Neural cell (in vitro differentiated cells): ENCODE results near the gene RBM3. TPM values are rescaled to one million over a fixed set of nuclear protein-coding genes. Genes with fewer than 3 reads are reported as not detected.

Experiments used
- H2AFZ ChIP-seq: fragments of 200-600, 300-800 bp; sonication (generic), shearing (Covaris generic); 2 replicates; pipeline ENCODE4 v1.6.0; 2014; ENCODE audit warnings: low read depth, mild to moderate bottlenecking, antibody characterized with exemption, low read length, moderate library complexity
- H3F3A ChIP-seq: fragments of 200-600 bp; shearing (Covaris generic); 2 replicates; pipeline ENCODE4 v1.6.1; 2016; ENCODE audit warnings: mild to moderate bottlenecking, moderate library complexity, mixed read lengths, antibody characterized with exemption, low read length; ENCODE audit not compliant: insufficient read depth, poor library complexity, severe bottlenecking
- H3K27ac ChIP-seq: fragments of 200-600, 300-800 bp; sonication (generic), shearing (Covaris generic); 2 replicates; pipeline ENCODE4 v1.5.1; 2014; ENCODE audit warnings: mild to moderate bottlenecking, low read length, moderate library complexity
- H3K27me3 ChIP-seq: fragments of 300-800, 200-600 bp; sonication (generic), shearing (Covaris generic); 2 replicates; pipeline ENCODE4 v1.6.0; 2014; ENCODE audit warnings: mild to moderate bottlenecking, low read depth, low read length, moderate library complexity; ENCODE audit not compliant: insufficient read depth
- H3K36me3 ChIP-seq: fragments of 300-800, 200-600 bp; sonication (generic), shearing (Covaris generic); 2 replicates; pipeline ENCODE4 v1.5.1; 2014; ENCODE audit warnings: mild to moderate bottlenecking, antibody characterized with exemption, low read length, moderate library complexity; ENCODE audit not compliant: insufficient read depth
- H3K4me2 ChIP-seq: fragments of 300-800, 200-600 bp; sonication (generic), shearing (Covaris generic); 2 replicates; pipeline ENCODE4 v1.6.0; 2014; ENCODE audit warnings: mild to moderate bottlenecking, low read length
- H3K4me3 ChIP-seq: fragments of 300-800, 200-600 bp; sonication (generic), shearing (Covaris generic); 2 replicates; pipeline ENCODE4 v1.5.1; 2014; ENCODE audit warnings: mild to moderate bottlenecking, low read length, moderate library complexity
- H3K79me2 ChIP-seq: fragments of 200-600 bp; shearing (Covaris generic); replicated peaks from 2 replicates; pipeline ENCODE4 v1.6.0; 2014; ENCODE audit warnings: mild to moderate bottlenecking, low read length, moderate library complexity; ENCODE audit not compliant: insufficient read depth
- H3K9ac ChIP-seq: fragments of 300-800, 200-600 bp; sonication (generic), shearing (Covaris generic); 2 replicates; pipeline ENCODE4 v1.6.1; 2016; ENCODE audit warnings: mild to moderate bottlenecking, low read length, mixed read lengths
- H3K9me2 ChIP-seq: fragments of 200-600 bp; shearing (Covaris generic); 2 replicates; pipeline ENCODE4 v1.6.1; 2016; ENCODE audit warnings: mild to moderate bottlenecking, low read length, mixed read lengths; ENCODE audit not compliant: insufficient read depth
- H3K9me3 ChIP-seq: fragments of 200-600, 300-800 bp; sonication (generic), shearing (Covaris generic); 2 replicates; pipeline ENCODE4 v1.6.1; 2016; ENCODE audit warnings: mild to moderate bottlenecking, mixed run types, low read length, moderate library complexity, mixed read lengths
- H4K20me1 ChIP-seq: fragments of 200-600 bp; shearing (Covaris generic); 2 replicates; pipeline ENCODE4 v1.6.1; 2016; ENCODE audit warnings: mild to moderate bottlenecking, mixed run types; ENCODE audit not compliant: insufficient read depth
- CTCF ChIP-seq: fragments of 450-650 bp; IDR thresholded peaks from 2 replicates; pipeline ENCODE4 v1.5.1; 2014; ENCODE audit warnings: antibody characterized with exemption, mild to moderate bottlenecking, moderate library complexity; ENCODE audit not compliant: poor library complexity, severe bottlenecking
- EP300 ChIP-seq: fragments of 450-650 bp; conservative IDR thresholded peaks from 2 replicates; pipeline ENCODE4 v1.6.1; 2014; ENCODE audit warnings: antibody characterized with exemption, mild to moderate bottlenecking, moderate library complexity; ENCODE audit not compliant: poor library complexity, severe bottlenecking
- EZH2 ChIP-seq: fragments of 200-600, 300-800 bp; shearing (Covaris generic), sonication (generic); IDR thresholded peaks from 2 replicates; pipeline ENCODE4 v1.6.1; 2014; ENCODE audit warnings: antibody characterized with exemption, low read length, borderline replicate concordance, mild to moderate bottlenecking; ENCODE audit not compliant: insufficient read depth, poor library complexity, severe bottlenecking
- MXI1 ChIP-seq: fragments of 450-650 bp; conservative IDR thresholded peaks from 2 replicates; pipeline ENCODE4 v1.6.1; 2014; ENCODE audit warnings: antibody characterized with exemption, mild to moderate bottlenecking; ENCODE audit not compliant: poor library complexity, severe bottlenecking
- POLR2AphosphoS5 ChIP-seq: IDR thresholded peaks from 2 replicates; pipeline ENCODE4 v1.6.1; 2012
- RAD21 ChIP-seq: fragments of 450-650 bp; conservative IDR thresholded peaks from 2 replicates; pipeline ENCODE4 v1.6.1; 2014; ENCODE audit warnings: antibody characterized with exemption, mild to moderate bottlenecking, moderate library complexity
- SMC3 ChIP-seq: fragments of 450-650 bp; conservative IDR thresholded peaks from 2 replicates; pipeline ENCODE4 v1.6.1; 2014; ENCODE audit warnings: antibody characterized with exemption, mild to moderate bottlenecking, moderate library complexity; ENCODE audit not compliant: poor library complexity
- TAF1 ChIP-seq: IDR thresholded peaks from 2 replicates; pipeline ENCODE4 v1.6.1; 2012; ENCODE audit warnings: low read depth
- polyA plus RNA-seq: library from polyadenylated mRNA; depleted of rRNA; stranded (reverse); fragments of >200 nt; gene quantifications from 2 replicates; pipeline ENCODE4 v1.2.3, GENCODE V29; 2014
- TF ChIP-seq, protein P1 (sequence below): IDR thresholded peaks from 2 replicates; pipeline ENCODE4 v1.6.1; 2012; ENCODE audit warnings: borderline replicate concordance

RBM3 gene
- polyA plus RNA-seq, 1 donor from 2014 or later = 378 TPM

DNA sequence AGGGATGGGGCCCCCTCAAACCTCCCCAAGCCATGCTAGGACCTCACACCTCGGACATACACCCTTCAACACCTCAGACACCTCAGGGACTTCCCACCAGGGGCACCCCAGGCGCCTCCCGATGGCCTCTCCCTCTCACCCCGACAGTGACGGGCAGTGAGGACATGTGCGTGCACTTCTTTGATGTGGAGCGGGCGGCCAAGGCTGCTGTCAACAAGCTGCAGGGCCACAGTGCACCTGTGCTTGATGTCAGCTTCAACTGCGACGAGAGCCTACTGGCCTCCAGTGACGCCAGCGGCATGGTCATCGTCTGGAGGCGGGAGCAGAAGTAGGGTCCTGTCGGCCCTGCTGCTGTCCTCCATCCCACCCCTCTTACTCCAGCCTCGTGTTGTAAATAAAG, 30.4 kb downstream of the RBM3 start:
- TF ChIP-seq EZH2 (no peak), RAD21 (no peak), CTCF (no peak), SMC3 (no peak), EP300 (no peak), MXI1 (no peak), TAF1 (no peak), POLR2AphosphoS5 (no peak)
- TF ChIP-seq, protein P1, sequence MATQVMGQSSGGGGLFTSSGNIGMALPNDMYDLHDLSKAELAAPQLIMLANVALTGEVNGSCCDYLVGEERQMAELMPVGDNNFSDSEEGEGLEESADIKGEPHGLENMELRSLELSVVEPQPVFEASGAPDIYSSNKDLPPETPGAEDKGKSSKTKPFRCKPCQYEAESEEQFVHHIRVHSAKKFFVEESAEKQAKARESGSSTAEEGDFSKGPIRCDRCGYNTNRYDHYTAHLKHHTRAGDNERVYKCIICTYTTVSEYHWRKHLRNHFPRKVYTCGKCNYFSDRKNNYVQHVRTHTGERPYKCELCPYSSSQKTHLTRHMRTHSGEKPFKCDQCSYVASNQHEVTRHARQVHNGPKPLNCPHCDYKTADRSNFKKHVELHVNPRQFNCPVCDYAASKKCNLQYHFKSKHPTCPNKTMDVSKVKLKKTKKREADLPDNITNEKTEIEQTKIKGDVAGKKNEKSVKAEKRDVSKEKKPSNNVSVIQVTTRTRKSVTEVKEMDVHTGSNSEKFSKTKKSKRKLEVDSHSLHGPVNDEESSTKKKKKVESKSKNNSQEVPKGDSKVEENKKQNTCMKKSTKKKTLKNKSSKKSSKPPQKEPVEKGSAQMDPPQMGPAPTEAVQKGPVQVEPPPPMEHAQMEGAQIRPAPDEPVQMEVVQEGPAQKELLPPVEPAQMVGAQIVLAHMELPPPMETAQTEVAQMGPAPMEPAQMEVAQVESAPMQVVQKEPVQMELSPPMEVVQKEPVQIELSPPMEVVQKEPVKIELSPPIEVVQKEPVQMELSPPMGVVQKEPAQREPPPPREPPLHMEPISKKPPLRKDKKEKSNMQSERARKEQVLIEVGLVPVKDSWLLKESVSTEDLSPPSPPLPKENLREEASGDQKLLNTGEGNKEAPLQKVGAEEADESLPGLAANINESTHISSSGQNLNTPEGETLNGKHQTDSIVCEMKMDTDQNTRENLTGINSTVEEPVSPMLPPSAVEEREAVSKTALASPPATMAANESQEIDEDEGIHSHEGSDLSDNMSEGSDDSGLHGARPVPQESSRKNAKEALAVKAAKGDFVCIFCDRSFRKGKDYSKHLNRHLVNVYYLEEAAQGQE = no peak
- Histone ChIP-seq H2AFZ (no peak overlapping the region), H3F3A (no peaks in the 10 kb centered on the region)

GRCh38 chrX:48606091-48606490, 31.8 kb downstream of the RBM3 start:
- Histone ChIP-seq H3K79me2 (no peaks in the 10 kb centered on the region), H3K9me3 (no peaks in the 10 kb centered on the region), H2AFZ (no peak overlapping the region), H3K27ac (no peak overlapping the region), H3K27me3 (no peaks in the 10 kb centered on the region), H3F3A (no peaks in the 10 kb centered on the region), H3K4me3 (no peak overlapping the region), H3K4me2 (no peak overlapping the region), H3K9ac (no peak overlapping the region), H4K20me1 (no peaks in the 10 kb centered on the region), H3K9me2 (no peaks in the 10 kb centered on the region), H3K36me3 (no peaks in the 10 kb centered on the region)
- TF ChIP-seq POLR2AphosphoS5 = no peak
- TF ChIP-seq, protein P1 = no peak
- no peak for TF ChIP-seq EZH2
- TF ChIP-seq TAF1 = no peak
- no peak for TF ChIP-seq MXI1
- no peak for TF ChIP-seq RAD21
- no peak for TF ChIP-seq EP300
- no peak for TF ChIP-seq CTCF
- no peak for TF ChIP-seq SMC3

More for the DNA sequence above, 30.4 kb downstream of the RBM3 start:
- no peaks in the 10 kb centered on the region for H3K36me3 ChIP-seq
- H3K9me2 ChIP-seq = no peaks in the 10 kb centered on the region
- no peaks in the 10 kb centered on the region for H4K20me1 ChIP-seq
- H3K27ac ChIP-seq = no peak overlapping the region
- no peak overlapping the region for H3K4me3 ChIP-seq
- no peaks in the 10 kb centered on the region for H3K79me2 ChIP-seq
- H3K4me2 ChIP-seq = no peak overlapping the region
- H3K9me3 ChIP-seq = no peaks in the 10 kb centered on the region
- no peak overlapping the region for H3K9ac ChIP-seq
- H3K27me3 ChIP-seq = no peaks in the 10 kb centered on the region
